Skeletal muscle cell (primary cell): Measurements from ENCODE around the gene UNC50.
"Not testable (repeated sequence)": the region's sequence is repeated elsewhere in the genome, so short reads cannot be mapped to it uniquely, and the experiment has no call there.

ENCODE experiments used
- DNase-seq: peaks from one replicate; pipeline ENCODE4 v3.0.0-alpha.2; 2010; ENCODE audit warnings: low read depth
- H3K4me3 ChIP-seq: 2 replicates; pipeline ENCODE4 v1.5.1; 2011; ENCODE audit warnings: low read depth, mild to moderate bottlenecking, control low read depth, low read length, moderate library complexity

The UNC50 gene

DNA sequence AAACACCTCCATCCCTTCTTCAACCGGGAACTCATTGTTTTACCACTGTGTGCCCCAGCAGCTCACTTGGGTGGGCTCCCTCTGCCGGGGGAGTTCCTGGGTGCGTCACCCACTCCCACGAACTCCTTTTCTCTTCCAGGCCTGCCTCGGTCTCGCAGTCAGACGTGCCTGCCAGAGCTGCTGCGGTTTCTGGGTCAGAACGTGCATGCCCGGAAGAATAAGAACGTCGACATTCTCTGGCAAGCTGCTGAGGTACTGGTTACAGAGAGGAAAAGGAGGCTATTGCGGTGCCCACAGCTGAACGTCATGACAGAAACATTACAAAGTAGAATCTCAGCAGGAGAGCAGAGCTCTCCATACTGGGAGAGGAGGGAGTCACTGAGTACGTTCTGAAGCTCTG lies 35.7 kb upstream of the UNC50 start:
- H3K4me3 ChIP-seq = no peak overlapping the region
- no peak for DNase-seq

- H3K4me3 ChIP-seq = no peak overlapping the region
- DNase-seq = no peak
Measured at GRCh38 chr2:98573426-98573825, 35.0 kb upstream of the UNC50 start.

DNA sequence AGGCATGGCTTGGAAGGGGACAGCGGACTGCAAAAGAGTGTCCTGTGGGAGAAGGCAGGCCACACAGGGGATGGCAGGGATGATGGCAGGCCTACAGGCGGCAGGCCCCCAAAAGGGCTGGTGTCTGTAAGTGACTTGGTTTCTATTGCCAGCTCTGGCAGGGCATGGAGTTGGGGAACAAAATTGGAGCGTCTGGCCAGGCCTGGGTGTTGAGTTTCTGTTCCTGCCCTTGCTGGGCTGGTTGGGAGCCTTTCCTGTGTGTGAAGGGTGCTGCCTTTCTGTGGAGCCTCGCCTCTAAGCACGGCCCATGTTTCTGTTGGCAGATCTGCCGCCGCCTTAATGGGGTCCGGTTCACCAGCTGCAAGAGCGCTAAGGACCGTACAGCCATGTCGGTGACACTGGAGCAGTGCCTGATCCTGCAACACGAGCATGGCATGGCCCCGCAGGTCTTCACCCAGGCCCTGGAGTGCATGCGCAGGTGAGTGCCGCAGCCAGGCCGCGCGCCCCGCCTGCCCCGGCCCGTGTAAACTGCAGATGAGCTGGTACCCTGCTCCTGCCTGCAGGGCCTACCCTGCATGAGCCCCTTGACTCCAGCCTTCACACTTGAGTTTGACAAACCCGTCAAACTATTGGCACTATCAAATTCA lies 31.6 kb upstream of the UNC50 start:
- no peak overlapping the region for H3K4me3 ChIP-seq
- DNase-seq = no peak

- DNase-seq = no peak
- H3K4me3 ChIP-seq = no peak overlapping the region
Measured at GRCh38 chr2:98577313-98577712, 31.1 kb upstream of the UNC50 start.

GRCh38 chr2:98578231-98578630 lies 30.2 kb upstream of the UNC50 start:
- no peak overlapping the region for H3K4me3 ChIP-seq
- no peak for DNase-seq

DNA sequence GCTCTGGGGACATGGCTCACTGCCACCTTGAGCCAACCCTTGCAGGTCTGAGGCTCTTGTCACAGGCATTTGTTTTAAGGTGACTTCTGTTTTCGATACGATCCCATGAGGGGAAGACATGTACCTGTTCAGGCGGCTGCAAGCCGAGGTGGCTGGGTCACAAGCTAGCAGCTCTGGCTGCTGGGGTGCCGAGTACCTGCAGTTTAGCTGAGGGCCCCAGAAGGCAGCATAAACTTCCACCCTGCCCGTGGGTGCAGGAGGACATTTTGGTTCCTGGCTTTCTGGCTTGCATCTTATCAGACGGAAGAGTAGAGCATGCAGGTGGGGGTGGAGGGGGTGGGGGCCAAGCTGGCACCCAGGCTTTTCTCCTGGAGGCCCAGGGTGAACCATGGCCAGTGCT lies 28.5 kb upstream of the UNC50 start:
- DNase-seq = no peak

GRCh38 chr2:98580656-98581284 lies 27.6 kb upstream of the UNC50 start:
- DNase-seq = no peak
- H3K4me3 ChIP-seq = no peak overlapping the region

More for the DNA sequence above, 28.5 kb upstream of the UNC50 start:
- no peak overlapping the region for H3K4me3 ChIP-seq

GRCh38 chr2:98582523-98582922 lies 25.9 kb upstream of the UNC50 start:
- DNase-seq = no peak
- H3K4me3 ChIP-seq = no peak overlapping the region

DNA sequence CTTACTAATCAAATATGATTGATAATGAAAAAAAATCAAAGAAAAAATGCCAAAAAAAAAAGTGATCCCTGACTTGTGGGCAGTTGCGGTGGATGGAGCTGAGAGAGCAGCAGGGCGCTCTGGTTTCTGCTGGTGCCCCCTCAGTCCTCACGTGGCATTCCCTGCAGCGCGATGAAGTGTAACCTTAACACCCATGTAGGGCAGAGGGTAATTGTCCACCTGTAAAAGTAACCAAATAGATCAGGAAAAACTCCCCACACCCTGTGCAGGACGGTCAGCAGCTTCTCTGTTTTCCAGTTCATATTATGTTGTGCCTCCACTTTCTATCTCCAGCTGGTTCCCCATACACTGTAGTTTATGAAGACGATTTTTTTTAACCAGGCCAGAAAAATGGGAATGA lies 25.1 kb upstream of the UNC50 start:
- no peak for DNase-seq
- H3K4me3 ChIP-seq = no peak overlapping the region

- no peak overlapping the region for H3K4me3 ChIP-seq
- no peak for DNase-seq
Measured at GRCh38 chr2:98583816-98584618, 24.4 kb upstream of the UNC50 start.

GRCh38 chr2:98585386-98585785 lies 23.0 kb upstream of the UNC50 start:
- DNase-seq = no peak
- H3K4me3 ChIP-seq = no peak overlapping the region

GRCh38 chr2:98586551-98587140 lies 21.7 kb upstream of the UNC50 start:
- DNase-seq = no peak
- no peak overlapping the region for H3K4me3 ChIP-seq

- no peak overlapping the region for H3K4me3 ChIP-seq
- DNase-seq = no peak
Measured at GRCh38 chr2:98588880-98589431, 19.4 kb upstream of the UNC50 start.

- no peak overlapping the region for H3K4me3 ChIP-seq
- DNase-seq = no peak
Measured at GRCh38 chr2:98589489-98589888, 18.9 kb upstream of the UNC50 start.

GRCh38 chr2:98592565-98592964 lies 15.8 kb upstream of the UNC50 start:
- no peak overlapping the region for H3K4me3 ChIP-seq
- no peak for DNase-seq

DNA sequence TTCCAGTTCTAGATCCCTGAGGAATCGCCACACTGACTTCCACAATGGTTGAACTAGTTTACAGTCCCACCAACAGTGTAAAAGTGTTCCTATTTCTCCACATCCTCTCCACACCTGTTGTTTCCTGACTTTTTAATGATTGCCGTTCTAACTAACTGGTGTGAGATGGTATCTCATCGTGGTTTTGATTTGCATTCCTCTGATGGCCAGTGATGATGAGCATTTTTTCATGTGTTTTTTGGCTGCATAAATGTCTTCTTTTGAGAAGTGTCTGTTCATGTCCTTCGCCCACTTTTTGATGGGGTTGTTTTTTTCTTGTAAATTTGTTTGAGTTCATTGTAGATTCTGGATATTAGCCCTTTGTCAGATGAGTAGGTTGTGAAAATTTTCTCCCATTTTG lies 13.7 kb upstream of the UNC50 start:
- DNase-seq, H3K4me3 ChIP-seq: not testable (repeated sequence)

GRCh38 chr2:98598781-98599428 lies 9.5 kb upstream of the UNC50 start:
- H3K4me3 ChIP-seq = no peak overlapping the region
- DNase-seq = no peak

GRCh38 chr2:98601532-98602132 lies 6.8 kb upstream of the UNC50 start:
- H3K4me3 ChIP-seq = no peak overlapping the region
- DNase-seq = no peak

DNA sequence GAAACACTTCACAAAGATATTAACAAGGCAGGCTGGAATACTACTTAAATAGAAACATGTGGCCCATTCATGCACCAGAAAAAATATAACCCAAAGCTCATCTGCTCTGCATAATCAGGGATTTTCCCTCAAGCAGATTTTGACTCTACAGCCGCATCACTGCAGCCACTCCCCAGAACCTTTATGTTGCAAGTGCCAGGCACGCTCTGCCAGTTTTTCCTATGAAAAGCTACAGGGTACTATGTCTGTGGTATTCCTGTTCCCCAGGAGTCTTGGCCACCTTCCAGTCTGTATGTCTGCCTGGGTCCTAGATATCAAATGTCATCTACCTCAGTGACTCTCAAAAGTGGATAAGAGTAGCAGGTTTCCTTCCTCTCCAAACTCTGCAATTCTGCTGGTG lies 3.8 kb upstream of the UNC50 start:
- DNase-seq = no peak
- H3K4me3 ChIP-seq = no peak overlapping the region
